Memory B cell (primary cell): ENCODE data around the gene P2RY8.
"Not testable (repeated sequence)": the region's sequence is repeated elsewhere in the genome, so short reads cannot be mapped to it uniquely, and the experiment has no call there.

Experiments used
- ATAC-seq: fragments of 150-1000 bp; cut with Tn5 transposase; 2 replicates; pipeline ENCODE4 v1.10.0; 2021; ENCODE audit warnings: low read depth, mild to moderate bottlenecking, moderate library complexity
- DNase-seq, 2 donors: peaks; one replicate each; pipeline ENCODE4 v3.0.0; 2022; ENCODE audit warnings: low spot score in 2 of 2
- H3K27ac Mint-ChIP-seq: one replicate; pipeline ENCODE4 v1.8.0; 2022; ENCODE audit warnings: mild to moderate bottlenecking, moderate library complexity, mixed read lengths
- H3K27me3 Mint-ChIP-seq: one replicate; pipeline ENCODE4 v1.8.0; 2022; ENCODE audit warnings: mixed read lengths
- H3K36me3 Mint-ChIP-seq: one replicate; pipeline ENCODE4 v1.8.0; 2022; ENCODE audit warnings: mild to moderate bottlenecking, mixed read lengths
- H3K4me1 Mint-ChIP-seq: one replicate; pipeline ENCODE4 v1.8.0; 2022; ENCODE audit warnings: mixed read lengths
- H3K4me3 Mint-ChIP-seq: one replicate; pipeline ENCODE4 v1.8.0; 2022; ENCODE audit warnings: mild to moderate bottlenecking, moderate library complexity, mixed read lengths
- H3K9me3 Mint-ChIP-seq: one replicate; pipeline ENCODE4 v1.8.0; 2022; ENCODE audit warnings: mixed read lengths

The P2RY8 gene

DNA sequence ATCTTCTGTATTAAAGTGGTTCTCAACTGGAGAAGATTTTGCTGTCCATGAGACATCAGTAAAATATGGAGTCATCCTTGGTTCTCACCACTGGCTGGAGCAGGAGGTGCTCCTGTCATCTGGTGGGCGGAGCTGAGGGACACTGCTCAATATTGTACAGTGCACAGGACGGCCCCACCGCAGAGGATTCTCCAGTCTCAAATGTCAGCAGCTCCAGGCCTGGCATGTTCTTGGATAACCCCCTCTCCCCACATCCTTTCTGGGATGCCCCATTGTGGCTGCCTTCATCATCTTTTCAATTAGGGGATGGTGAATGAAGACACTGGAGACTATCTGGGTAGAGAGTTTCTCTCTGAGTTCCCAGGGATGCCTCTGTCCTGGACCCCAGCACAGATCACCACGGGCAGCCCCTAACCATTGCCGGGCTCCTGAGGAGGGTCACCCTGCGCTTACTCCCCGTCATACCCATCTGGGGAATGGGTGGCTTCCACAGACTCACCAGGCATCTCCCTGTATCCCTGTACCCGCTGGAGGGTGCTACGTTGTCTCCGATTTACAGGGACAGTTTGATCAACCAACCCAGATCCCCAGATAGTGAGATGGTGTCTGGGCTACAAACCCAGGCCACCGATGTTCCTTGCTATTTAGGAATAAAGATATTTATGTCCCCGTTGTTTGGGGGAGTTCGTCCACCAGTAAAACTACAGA, 21.9 kb upstream of the P2RY8 start:
- peaks cover 8% of the 10 kb centered on the region for H3K36me3 Mint-ChIP-seq
- peaks cover 27% of the 10 kb centered on the region for H3K4me1 Mint-ChIP-seq
- H3K9me3 Mint-ChIP-seq: peaks cover 9% of the 10 kb centered on the region
- no peak overlapping the region for H3K4me3 Mint-ChIP-seq
- H3K27ac Mint-ChIP-seq: no peak overlapping the region
- ATAC-seq: no peak
- H3K27me3 Mint-ChIP-seq: no peaks in the 10 kb centered on the region
- DNase-seq: peak in 1 of 2 donors; percentile 7

DNA sequence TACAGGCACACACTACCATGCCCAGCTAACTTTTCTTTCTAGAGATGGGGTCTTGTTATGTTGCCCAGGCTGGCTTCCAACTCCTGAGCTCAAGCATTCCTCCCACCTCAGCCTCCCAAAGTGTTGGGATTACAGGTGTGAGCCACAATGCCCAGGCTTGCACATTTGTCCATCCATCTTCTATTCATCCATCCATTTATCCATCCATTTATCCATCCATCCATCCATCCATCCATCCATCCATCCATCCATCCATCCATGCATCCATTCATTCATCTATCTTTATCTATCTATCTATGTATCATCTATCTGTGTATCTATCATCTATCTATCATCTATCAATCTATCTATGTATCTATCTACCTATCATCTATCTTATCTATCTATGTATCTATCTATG, 20.5 kb upstream of the P2RY8 start:
- not testable (repeated sequence) for H3K9me3 Mint-ChIP-seq, H3K27me3 Mint-ChIP-seq, H3K4me3 Mint-ChIP-seq, ATAC-seq, DNase-seq
- H3K4me1 Mint-ChIP-seq: peaks cover 29% of the 10 kb centered on the region
- peak overlapping the region; percentile 0 for H3K27ac Mint-ChIP-seq
- peaks cover 10% of the 10 kb centered on the region for H3K36me3 Mint-ChIP-seq

DNA sequence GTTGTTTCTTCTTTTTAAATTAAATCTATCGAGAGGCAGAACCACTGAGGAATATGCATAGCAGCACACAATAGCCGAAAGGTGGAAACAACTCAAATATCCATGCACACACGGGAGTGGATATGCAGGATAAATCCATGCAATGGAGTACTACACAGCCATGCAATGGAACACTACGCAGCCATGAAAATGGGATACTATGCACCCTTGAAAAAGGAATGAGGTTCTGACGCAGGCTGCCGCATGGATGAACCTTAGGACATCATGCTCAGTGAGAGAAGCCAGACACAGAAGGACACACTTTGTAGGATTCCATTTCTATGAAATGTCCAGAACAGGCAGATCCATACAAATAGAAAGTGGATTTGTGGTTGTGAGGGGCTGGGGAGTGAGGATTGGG, 18.4 kb upstream of the P2RY8 start:
- Mint-ChIP-seq H3K27ac (peak overlapping the region; percentile 95), H3K27me3 (no peaks in the 10 kb centered on the region), H3K4me3 (peak overlapping the region; percentile 48), H3K4me1 (peaks cover 35% of the 10 kb centered on the region), H3K36me3 (peaks cover 20% of the 10 kb centered on the region), H3K9me3 (peaks cover 19% of the 10 kb centered on the region)
- no peak for ATAC-seq
- DNase-seq: no peak

DNA sequence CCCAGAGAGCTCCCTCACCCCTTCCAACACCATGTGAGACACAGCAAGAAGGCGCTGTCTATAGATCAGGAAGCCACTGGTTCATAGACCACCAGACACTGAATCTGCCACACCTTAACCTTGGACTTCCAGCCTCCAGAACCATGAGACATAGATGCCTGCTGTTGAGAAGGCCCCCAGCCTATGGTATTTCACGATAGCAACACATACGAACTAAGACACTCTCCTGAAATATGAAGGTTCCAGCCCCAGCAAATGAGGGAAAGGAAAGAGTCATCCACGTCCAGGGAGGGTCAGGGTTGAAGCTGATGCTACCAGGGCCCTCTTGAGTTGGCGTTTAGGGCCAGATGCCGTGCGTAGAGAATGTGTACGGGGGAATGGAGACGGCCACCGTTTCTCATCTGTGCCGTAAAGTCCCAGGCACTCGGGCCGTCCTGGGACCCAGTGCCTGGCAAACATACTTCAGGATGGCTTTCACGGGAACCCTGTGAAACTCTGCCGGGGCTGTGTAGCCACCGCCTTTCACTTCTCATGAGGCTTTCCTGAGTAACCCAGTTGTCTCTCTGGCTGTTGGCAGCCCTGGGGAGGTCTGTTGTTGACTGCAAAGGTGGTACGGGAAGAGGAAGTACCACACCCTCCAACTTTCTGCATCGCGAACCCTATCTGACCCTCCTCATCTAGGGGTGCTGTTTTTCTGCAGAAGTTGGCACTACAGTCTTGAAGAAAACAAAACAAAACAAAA, 17.7 kb upstream of the P2RY8 start:
- Mint-ChIP-seq H3K4me1 (peaks cover 35% of the 10 kb centered on the region), H3K36me3 (peaks cover 22% of the 10 kb centered on the region), H3K4me3 (peak overlapping the region; percentile 48), H3K27me3 (no peaks in the 10 kb centered on the region), H3K9me3 (peaks cover 19% of the 10 kb centered on the region), H3K27ac (peak overlapping the region; percentile 95)
- peak; percentile 97 for ATAC-seq
- DNase-seq: peak; percentile 53 to 66

DNA sequence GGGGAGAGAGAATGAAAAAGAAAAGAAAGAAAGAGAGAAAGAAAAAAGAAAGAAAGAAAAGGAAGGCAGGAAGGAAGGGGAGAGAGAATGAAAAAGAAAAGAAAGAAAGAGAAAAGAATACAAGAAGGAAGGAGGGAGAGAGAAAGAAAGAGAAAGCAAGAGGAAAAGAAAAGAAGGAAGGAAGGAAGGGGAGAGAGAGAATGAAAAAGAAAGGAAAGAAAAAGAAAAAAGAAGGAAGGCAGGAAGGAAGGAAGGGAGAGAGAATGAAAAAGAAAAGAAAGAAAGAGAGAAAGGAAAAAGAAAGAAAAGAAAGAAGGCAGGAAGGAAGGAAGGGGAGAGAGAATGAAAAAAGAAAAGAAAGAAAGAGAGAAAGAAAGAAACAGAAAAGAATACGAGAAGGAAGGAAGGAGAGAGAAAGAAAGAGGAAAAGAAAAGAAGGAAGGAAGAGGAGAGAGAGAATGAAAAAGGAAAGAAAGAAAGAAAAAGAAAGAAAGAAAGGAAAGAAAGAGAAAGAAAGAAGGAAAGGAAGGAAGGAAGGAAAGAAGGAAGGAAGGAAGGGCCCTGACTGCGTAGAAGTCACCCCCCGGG, 15.1 kb upstream of the P2RY8 start:
- Mint-ChIP-seq H3K27ac (peak overlapping the region; percentile 95), H3K36me3 (peaks cover 21% of the 10 kb centered on the region), H3K4me3 (peak overlapping the region; percentile 72), H3K27me3 (no peaks in the 10 kb centered on the region), H3K4me1 (peaks cover 35% of the 10 kb centered on the region), H3K9me3 (peaks cover 15% of the 10 kb centered on the region)
- DNase-seq: no peak
- no peak for ATAC-seq

DNA sequence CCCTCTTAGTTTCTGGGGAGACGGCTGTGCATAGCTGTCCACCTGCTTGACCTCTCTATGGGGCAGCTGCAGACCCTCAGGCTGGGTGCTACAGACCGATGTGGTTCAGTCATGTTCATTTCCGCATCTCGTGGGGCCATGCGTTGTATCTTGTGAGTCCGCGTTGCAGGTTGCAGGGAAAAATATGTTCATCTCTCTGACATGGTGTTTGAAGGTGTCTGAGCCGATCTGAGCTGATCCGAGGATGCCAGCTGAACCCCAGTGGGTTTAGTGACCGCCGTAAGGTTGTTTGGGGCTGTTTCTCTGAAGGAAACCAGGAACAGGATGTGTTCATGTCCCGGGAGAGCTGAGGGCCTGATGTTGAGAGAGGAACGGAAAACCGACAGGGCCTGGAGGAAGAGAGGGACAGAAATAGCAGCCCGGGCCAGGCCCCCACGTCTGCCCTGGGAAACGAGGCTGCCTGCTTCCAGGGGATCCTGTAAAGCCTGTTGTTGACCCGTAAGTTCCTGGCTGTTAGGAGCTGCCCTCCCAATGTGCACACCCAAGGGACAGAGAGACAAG, 9.8 kb upstream of the P2RY8 start:
- Mint-ChIP-seq H3K4me3 (peak overlapping the region; percentile 46), H3K4me1 (peaks cover 31% of the 10 kb centered on the region), H3K27me3 (no peaks in the 10 kb centered on the region), H3K9me3 (peaks cover 8% of the 10 kb centered on the region), H3K27ac (peak overlapping the region; percentile 86), H3K36me3 (peaks cover 12% of the 10 kb centered on the region)
- DNase-seq: no peak
- ATAC-seq: no peak

DNA sequence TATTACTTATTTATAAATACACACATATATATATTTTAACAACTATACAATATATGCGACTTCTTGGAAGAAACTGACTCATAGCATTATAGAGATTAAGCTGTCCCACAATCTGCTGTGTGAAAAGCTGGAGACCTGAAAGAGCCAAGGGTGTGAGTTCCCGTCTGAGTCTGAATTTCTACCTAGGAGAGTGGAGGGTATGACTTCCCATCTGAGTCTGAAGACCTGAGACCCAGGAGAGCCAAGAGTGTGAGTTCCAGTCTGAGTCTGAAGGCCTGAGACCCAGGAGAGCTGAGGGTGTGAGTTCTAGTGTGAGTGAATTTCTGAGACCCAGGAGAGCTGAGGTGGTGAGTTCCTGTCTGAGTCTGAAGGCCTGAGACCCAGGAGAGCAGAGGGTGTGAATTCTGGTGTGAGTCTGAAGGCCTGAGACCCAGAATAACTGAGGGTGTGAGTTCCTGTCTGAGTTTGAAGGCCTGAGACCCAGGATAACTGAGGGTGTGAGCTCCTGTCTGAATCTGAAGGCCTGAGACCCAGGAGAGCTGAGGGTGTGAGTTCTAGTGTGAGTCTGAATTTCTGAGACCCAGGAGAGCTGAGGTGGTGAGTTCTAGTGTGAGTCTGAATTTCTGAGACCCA, 8.9 kb upstream of the P2RY8 start:
- H3K4me1 Mint-ChIP-seq: peaks cover 24% of the 10 kb centered on the region
- H3K36me3 Mint-ChIP-seq: peaks cover 9% of the 10 kb centered on the region
- DNase-seq: peak in 1 of 2 donors; percentile 8
- no peak for ATAC-seq
- peak overlapping the region; percentile 6 for H3K4me3 Mint-ChIP-seq
- peak overlapping the region; percentile 86 for H3K27ac Mint-ChIP-seq
- peaks cover 5% of the 10 kb centered on the region for H3K9me3 Mint-ChIP-seq
- no peaks in the 10 kb centered on the region for H3K27me3 Mint-ChIP-seq

DNA sequence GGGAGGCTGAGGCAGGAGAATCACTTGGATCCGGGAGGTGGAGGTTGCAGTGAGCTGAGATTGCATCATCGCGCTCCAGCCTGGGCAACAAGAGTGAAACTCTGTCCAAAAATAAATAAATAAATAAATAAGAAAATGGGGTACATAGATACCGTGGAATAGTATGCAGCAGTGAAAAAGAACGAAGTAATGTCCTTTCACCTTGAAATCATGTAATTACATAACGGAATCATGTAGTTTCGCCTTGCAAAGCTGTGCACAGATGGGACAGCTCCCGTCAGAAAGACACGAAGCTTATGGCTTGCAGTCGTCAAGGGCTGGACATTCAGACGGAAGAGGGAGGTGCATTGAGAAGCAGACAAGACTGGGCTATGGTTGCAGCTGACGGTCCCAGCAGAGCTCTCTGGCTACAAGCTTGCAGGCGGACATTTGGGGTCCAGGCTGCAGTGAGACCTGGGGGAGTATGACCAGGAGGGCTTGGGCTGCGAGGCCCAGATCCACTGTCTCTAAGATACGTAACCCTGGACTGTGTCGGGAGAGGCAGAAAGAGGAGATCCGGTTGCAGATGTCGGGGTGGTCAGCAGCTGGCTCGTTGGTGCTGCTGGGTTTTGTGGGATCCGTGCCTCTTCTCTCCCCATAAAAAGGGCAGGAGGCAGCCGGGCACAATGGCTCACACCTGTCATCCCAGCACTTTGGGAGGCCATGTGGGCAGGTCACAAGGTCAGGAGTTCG, 6.2 kb upstream of the P2RY8 start:
- no peak for ATAC-seq
- Mint-ChIP-seq H3K9me3 (peaks cover 4% of the 10 kb centered on the region), H3K27me3 (no peaks in the 10 kb centered on the region), H3K27ac (no peak overlapping the region), H3K4me3 (peak overlapping the region; percentile 27), H3K36me3 (peaks cover 5% of the 10 kb centered on the region), H3K4me1 (peaks cover 16% of the 10 kb centered on the region)
- peak in 1 of 2 donors; percentile 5 for DNase-seq

DNA sequence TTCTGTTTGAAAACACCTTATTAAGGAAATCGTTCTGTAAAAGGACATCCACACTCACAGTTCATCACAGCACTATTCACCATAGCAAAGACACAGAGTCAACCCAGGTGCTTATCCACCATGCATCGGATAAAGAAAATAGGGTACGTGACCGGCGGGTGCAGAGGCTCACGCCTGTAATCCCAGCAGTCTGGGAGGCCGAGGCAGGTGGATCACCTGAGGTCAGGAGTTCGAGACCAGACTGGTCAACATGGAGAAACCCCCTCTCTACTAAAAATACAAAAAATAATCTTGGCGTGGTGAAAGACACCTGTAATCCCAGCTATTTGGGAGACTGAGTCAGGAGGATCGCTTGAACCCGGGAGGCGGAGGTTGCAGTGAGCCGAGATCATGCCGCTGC, 2.2 kb upstream of the P2RY8 start:
- peaks cover 13% of the 10 kb centered on the region for H3K4me1 Mint-ChIP-seq
- H3K4me3 Mint-ChIP-seq, H3K9me3 Mint-ChIP-seq, H3K27me3 Mint-ChIP-seq, H3K27ac Mint-ChIP-seq, ATAC-seq, H3K36me3 Mint-ChIP-seq, DNase-seq: not testable (repeated sequence)

DNA sequence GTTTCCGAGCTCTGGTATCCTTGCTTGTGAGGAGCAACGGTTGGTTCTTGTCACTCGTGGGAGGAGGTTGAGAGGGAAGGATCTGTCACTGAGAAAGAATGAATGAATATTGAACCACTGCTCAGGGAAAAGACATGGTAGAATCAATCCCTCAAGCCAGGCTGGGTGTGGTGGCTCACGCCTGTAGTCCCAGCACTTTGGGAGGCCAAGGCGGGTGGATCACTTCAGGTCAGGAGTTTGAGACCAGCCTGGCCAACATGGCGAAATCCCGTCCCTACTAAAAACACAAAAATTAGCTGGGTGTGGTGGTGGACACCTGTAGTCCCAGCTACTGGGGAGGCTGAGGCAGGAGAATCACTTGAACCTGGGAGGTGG, 718 bp upstream of the P2RY8 start:
- Mint-ChIP-seq H3K4me1 (peaks cover 12% of the 10 kb centered on the region), H3K4me3 (peak overlapping the region; percentile 97), H3K27ac (peak overlapping the region; percentile 94)
- not testable (repeated sequence) for H3K9me3 Mint-ChIP-seq, DNase-seq, H3K36me3 Mint-ChIP-seq, ATAC-seq, H3K27me3 Mint-ChIP-seq

DNA sequence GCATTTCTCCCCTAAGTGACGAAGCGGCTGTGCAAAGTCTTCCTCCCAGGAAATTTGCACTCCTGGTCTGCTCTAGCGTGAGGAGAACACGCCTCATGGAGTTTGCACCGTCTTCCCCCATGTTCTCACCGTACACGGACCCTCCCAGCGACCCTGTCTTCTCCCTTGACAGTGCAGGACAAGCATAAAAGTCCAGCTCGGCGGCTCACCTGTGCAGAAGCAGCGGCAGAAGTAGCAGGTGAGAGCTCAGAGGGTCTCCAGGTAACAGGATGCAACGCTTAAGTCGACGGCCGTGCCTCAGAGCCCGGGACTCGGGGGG, 314 bp downstream of the P2RY8 start:
- no peak for DNase-seq
- Mint-ChIP-seq H3K36me3 (peaks cover 9% of the 10 kb centered on the region), H3K27me3 (no peaks in the 10 kb centered on the region), H3K9me3 (no peaks in the 10 kb centered on the region), H3K4me3 (peak overlapping the region; percentile 97), H3K27ac (peak overlapping the region; percentile 94), H3K4me1 (peaks cover 12% of the 10 kb centered on the region)
- peak; percentile 9 for ATAC-seq

DNA sequence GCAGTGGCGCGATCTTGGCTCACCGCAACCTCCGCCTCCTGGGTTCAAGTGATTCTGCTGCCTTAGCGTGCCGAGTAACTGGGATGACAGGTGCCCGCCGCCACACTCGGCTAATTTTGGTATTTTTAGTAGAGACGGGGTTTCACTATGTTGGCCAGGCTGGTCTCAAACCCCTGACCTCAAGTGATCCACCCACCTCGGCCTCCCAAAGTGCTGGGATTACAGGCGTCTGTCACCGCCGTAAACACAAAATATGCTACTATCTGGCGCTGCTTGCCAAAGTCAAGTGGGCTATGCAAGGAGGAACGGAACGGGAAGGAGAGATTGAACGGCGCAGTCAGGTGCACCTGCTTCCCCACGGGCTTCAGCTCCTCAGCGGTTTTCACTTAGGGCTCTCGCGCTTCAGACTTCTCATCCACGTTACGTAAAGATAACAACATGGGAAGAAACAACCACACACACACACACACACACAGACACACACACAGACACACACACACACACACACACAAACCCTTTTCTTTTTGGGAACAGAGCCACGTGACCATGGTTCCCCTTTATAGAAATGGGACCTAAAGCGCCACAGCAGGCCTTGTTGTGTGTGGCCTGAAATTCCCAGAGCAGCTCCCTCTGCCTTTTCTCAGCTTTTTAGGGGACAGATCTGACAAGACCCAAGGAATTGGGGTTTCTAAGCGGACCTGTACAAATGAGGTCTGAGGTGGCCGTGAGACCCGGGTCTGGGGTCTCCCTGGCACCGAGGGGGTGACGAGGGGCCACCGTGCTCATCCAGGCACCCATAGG, 1.5 kb downstream of the P2RY8 start:
- DNase-seq (peak; percentile 34 to 44), ATAC-seq (peak; percentile 23)
- Mint-ChIP-seq H3K4me1 (peaks cover 12% of the 10 kb centered on the region), H3K36me3 (peaks cover 9% of the 10 kb centered on the region), H3K4me3 (peak overlapping the region; percentile 97), H3K9me3 (no peaks in the 10 kb centered on the region), H3K27ac (peak overlapping the region; percentile 94), H3K27me3 (no peaks in the 10 kb centered on the region)
